ENCODE results near the gene LBX1.
A peak's percentile ranks its signal among the peaks of the same experiment; 100 is the strongest.

LBX1 gene

GRCh38 chr10:101241840-101242707, 12.8 kb upstream of the LBX1 start:
- DNase-seq (ENCODE audit: extremely low read depth, low read depth): no peak
- no peak for TF ChIP-seq CTCF (IDR thresholded peaks at IDR 0.05; ENCODE audit: low read depth, low read length)

GRCh38 chr10:101238732-101239105, 9.5 kb upstream of the LBX1 start:
- peak; percentile 29 for TF ChIP-seq CTCF (IDR thresholded peaks at IDR 0.05; ENCODE audit: low read depth, low read length)
- DNase-seq (ENCODE audit: extremely low read depth, low read depth): no peak

GRCh38 chr10:101237982-101238731, 8.9 kb upstream of the LBX1 start:
- no peak for DNase-seq (ENCODE audit: extremely low read depth, low read depth)
- TF ChIP-seq CTCF (IDR thresholded peaks at IDR 0.05; ENCODE audit: low read depth, low read length): no peak

GRCh38 chr10:101237081-101237981, 8.1 kb upstream of the LBX1 start:
- no peak for DNase-seq (ENCODE audit: extremely low read depth, low read depth)
- TF ChIP-seq CTCF (IDR thresholded peaks at IDR 0.05; ENCODE audit: low read depth, low read length): no peak

DNA sequence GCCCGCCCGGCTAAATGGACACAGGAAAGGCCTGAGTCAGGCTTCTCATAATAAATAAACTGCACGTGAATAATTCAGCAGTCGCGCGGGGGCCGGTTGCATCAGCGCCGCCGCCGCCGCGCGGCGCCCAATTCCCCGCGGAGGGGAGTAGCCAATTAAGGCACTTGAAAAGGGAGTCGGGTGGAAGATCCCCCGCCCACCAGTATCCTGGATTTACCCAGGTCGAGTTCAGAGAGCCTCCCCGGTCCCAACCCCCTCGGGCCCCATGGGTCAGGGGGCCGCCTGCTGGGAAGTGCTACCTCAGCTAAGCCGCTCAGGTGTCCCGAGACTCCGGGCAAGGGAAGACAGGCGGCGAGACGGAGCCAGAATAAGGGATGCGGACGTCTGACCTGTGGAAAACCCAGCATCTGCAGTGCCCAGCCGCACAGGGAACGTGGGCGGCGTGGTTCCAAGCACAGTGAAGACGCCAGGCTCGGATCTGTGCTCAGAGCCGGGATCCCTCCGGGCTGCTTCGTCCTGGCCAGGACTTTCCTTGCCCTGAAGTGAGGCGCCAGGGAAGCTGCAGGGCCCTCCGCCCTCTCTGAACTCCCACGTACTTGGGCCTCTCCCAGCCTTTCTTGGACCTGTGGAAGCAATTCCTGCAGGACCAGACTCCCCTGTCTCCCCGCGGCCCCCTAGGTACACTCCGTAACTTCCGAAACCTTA, 7.3 kb upstream of the LBX1 start:
- DNase-seq (ENCODE audit: extremely low read depth, low read depth): no peak
- no peak for TF ChIP-seq CTCF (IDR thresholded peaks at IDR 0.05; ENCODE audit: low read depth, low read length)

- no peak for TF ChIP-seq CTCF (IDR thresholded peaks at IDR 0.05; ENCODE audit: low read depth, low read length)
- DNase-seq (ENCODE audit: extremely low read depth, low read depth): no peak
These were observed 6.5 kb upstream of the LBX1 start for GRCh38 chr10:101235766-101236165.
